HG03565 (cell line): Measurements from ENCODE around the gene LMTK2.

Source experiments
- ATAC-seq: cut with Tn5 transposase; IDR thresholded peaks from one replicate; pipeline ENCODE4 v1.9.1; 2021; ENCODE audit warnings: mild to moderate bottlenecking, moderate library complexity; ENCODE audit not compliant: unreplicated experiment

LMTK2 gene

DNA sequence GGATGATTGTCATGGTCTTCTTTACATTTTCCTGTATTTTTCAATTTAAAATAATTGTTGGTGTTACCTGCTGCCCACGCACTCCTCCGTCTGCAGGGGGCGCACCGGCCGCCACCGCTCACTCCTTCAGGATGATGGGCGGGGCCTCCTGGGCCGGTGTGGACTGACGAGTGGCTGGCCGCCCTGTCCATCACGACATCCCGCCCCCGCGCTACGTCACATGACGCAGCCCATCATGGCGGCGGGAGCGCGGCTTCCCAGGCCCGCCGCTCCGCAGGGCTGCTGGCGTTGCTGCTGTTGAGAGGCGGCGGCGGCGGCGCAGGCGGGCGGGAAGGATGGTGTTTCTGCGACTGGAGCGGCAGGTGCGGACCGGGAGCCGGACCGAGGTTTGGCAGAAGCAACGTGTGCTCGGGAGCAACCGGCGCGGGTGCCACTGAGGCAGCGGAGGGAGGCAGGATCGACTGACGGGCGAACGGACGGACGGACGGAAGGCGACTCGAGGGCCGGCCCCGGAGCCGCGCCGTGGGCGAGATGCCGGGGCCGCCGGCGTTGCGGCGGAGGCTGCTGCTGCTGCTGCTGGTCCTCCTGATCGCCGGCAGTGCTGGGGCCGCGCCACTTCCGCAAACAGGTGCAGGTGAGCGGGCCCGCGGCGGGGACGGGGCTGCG, at the start of gene LMTK2:
LMTK2 (plus strand) TSS at position 216 of the 666 bp plus-strand sequence; CDS start at position 532, 316 bp downstream.
- peak; percentile 99 for ATAC-seq

GRCh38 chr7:98057157-98057556, 49.5 kb upstream of the LMTK2 start:
- ATAC-seq = no peak

DNA sequence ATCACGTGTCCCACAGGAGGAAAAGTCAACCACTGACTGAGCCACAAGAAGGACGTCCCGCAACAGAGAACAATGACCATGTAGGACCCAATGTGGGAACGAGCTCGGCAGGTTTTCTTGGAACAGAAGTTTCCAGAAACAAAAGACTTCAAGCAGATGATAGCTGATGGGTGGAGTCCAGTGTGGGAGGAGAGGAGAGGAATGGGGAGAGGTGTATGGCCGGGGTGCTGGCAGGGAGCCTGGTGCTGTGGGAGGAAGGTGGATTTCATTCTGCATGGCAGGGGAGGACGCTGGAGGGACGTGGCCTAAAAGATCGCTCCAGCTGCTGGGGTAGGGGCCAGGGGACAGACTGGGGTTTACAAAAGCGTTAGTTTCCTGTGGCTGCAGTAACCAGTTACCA, 48.5 kb upstream of the LMTK2 start:
- no peak for ATAC-seq

DNA sequence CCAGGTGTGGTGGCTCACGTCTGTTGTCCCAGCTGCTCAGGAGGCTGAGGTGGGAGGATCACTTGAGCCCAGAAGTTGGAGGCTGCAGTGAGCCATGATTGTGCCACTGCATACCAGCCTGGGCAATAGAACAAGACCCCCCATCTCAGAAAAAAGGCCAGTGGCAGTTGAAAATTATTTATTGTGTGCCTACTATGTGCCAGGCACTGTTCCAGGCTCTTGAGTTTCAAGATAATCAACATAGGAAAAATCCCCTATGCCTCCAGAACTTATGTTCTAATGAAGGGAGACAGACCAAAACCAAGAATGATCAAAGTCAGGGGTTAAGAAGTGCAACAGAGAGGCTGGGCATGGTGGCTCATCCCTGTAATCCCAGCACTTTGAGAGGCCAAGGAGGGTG, 42.4 kb upstream of the LMTK2 start:
- ATAC-seq = no peak

DNA sequence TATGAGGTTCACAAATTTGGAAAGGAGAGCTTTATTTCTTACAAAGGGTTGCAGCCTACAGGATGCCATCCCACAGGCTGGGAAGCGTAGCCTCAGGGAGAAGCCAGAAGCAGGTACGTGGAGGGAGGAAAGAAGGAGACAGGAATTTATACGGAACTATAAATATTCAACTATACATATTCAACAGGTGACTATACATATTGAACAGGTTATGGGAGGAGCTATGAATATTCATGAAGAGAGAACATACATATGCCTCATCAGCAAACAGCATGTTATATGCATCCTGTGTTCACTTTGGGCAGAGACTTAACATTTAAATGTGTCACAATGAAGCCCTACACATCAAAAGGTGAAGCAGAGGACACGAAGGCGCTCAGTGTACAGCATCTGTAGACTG, 40.5 kb upstream of the LMTK2 start:
- no peak for ATAC-seq

- no peak for ATAC-seq
Observed at GRCh38 chr7:98066934-98067507, 39.6 kb upstream of the LMTK2 start.

DNA sequence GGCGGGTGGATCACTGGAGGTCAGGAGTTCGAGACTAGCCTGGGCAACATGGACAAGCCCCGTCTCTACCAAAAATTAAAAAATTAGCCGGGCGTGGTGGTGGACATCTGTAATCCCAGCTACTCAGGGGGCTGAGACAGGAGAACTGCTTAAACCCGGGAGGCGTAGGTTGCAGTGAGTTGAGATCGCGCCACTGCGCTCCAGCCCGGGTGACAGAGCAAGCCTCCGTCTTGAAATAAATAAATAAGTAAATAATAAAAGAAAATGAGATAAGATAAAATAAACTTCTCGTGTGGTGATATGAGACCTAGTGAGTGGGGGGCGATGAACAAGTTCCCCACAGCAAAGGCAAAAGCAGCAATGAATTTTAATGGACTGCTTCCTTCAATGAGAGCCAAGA, 33.6 kb upstream of the LMTK2 start:
- no peak for ATAC-seq

GRCh38 chr7:98075801-98076200, 30.9 kb upstream of the LMTK2 start:
- no peak for ATAC-seq

GRCh38 chr7:98077762-98078161, 28.9 kb upstream of the LMTK2 start:
- no peak for ATAC-seq

DNA sequence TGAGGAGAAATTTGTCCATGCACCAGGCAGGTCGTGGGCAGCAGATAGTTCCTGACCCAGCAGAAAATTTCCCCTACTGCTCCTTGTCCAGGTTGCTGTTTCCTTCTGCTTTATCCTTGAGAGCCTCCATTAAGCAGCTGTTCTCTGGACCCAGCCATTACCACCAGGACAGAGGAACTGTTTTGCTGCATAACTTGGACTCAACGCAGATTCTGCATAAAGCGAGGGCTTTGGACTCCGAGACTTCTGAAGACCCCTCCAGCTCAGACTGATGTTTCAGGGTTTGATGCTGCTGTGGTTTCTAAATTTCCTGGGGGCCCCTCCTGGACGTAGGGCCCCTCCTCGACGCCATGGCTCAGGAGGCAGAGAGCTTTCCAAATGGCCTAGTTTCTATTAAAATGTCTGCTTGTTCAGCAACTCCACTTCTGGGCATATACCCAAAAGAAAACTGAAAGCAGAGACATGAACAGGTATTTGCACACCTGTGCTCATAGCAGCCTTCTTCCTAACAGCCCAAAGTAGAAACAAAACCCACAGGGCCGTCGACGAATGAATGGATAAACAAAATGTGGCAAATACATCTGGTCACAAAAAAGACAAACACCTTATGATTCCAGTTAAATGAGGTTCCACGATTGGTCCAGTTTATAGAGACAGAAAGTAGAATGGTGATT, 28.3 kb upstream of the LMTK2 start:
- ATAC-seq = no peak

DNA sequence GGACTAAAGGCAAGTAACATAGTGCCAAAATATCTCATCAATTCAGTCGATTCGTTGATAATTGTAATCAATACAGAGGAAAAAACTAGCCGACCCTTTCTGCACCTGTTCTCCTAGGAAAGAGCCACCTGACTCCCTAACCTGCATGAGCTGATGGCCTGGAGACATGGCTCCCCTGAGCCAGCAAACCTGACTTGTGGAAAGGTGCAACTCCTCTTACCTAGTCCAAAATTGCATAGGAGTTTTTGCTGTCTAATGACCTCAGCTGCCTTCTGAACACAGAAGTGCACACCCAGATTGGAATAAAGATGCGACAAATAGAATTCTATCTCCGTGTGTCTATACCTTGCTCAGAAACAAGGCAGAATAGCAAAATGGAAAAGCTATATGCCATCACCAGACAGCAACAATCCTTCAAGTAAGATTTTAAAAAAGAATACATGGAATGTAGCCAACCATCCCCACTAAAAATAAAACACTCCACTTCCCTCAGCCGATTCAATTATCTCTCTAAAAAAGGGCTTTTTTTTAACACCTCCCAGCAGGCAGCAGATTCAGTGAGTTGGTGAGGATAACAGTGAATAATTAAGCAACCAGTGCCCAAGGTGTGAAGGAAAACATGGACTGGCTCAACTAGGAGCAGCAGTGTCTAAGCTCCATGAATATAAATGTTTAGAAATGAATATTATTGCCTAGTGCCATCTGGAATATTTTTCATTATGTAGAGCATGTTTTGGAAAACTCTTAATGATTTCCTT, 26.6 kb upstream of the LMTK2 start:
- no peak for ATAC-seq

DNA sequence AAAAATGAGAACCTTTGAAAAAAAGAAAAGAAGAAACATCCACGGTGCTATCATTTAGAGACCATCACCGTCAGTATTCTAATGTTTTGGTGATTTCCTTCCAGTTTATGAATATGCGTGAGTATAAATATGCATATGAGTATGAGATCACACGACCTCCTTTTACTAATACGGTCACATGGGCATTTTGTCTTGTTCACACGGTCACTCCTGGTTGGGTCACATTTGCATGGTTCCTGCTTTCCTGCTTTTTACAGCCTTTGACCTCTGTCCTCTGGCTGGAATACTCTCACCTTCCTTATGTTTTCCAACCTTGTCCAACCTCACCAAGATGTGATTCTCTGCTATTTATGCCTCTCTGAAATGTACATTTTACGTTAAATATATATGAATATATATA, 25.3 kb upstream of the LMTK2 start:
- ATAC-seq = no peak

DNA sequence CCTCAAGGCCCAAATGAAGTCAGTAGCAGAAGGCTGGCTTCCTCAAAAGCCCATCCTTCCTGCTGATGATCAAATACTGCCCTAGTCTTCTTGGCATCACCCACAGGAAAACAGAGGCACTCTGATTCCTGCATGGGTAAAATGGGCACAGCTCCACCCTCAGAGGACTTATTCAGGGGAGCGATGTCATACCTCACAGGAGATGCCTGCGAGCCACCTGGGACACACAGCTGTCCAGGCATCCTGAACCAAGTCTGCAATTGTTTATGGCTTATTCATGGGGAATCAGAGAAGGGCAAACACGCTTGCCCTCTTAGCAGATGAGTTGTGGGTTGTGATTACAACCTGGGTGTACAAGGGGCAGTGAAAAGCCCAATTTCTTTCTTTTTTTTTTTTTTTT, 22.0 kb upstream of the LMTK2 start:
- no peak for ATAC-seq

GRCh38 chr7:98085674-98086073, 21.0 kb upstream of the LMTK2 start:
- ATAC-seq = no peak

- ATAC-seq = no peak
Observed at GRCh38 chr7:98086281-98086718, 20.4 kb upstream of the LMTK2 start.

GRCh38 chr7:98088109-98088508, 18.6 kb upstream of the LMTK2 start:
- ATAC-seq = no peak

- no peak for ATAC-seq
Observed at GRCh38 chr7:98090116-98090515, 16.5 kb upstream of the LMTK2 start.

GRCh38 chr7:98091061-98091460, 15.6 kb upstream of the LMTK2 start:
- ATAC-seq = no peak

DNA sequence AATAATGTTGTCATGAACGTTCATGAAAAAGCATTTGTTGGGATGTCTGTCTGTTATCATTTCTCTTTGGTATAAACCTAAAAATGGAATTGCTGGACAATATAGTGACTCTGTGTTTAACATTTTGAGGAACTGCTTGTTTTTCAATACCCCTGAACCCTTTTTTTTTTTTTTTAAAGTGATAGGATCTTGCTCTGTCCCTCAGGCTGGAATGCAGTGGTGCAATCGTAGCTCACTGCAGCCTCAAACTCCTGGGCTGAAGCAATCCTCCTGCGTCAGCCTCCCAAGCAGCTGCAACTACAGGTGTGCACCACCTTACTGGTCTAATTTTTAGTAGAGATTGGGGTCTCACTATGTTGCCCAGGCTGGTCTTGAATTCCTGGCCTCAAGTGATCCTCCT, 15.1 kb upstream of the LMTK2 start:
- ATAC-seq = no peak

DNA sequence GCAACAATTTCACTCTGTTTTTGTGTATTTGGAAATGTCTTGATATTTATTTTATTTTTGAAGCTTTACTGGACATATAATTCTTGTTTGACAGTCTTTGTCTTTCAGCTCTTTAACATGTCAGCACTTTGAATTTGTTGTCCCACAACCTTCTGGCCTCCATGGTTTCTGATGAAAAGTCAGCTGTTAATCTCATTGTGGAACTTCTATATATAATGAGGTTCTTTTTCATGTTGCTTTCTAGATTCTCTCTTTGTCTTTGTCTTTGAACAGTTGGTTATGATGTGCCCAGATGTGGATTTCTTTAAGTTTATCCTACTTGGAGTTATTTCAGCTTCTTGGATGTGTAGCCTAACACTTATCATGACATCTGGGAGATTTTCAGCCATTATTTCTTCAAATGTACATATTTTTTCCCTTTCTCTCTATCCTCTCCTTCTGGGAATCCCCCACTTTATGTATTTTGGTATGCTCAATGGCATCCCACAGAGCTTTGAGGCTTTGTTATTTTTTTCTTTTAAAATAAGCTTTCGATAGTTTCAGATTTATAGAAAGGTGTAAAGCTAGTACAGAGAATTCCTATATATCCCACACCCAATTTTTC, 9.5 kb upstream of the LMTK2 start:
- ATAC-seq = no peak

DNA sequence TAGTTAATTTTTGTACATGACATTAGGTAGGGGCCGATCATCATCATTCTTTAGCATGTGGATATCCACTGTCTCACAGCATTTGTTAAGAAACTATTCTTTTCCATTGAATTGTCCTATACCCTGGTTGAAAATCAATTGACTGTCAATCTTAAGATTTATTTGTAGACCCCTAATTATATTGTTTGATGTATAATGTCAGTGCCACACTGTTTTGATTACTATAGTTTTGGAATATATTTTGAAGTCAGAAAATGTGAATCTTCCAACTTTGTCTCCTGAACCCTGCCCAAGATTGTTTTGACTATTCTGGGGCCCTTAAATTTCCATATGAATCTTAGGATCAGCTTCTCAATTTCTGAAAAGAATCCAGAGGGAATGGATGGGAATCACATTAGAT, 6.6 kb upstream of the LMTK2 start:
- no peak for ATAC-seq
